PFSK-1 (cell line): ENCODE measurements around the gene FOXN3.

Experiments used
- FOXP2 ChIP-seq: optimal IDR thresholded peaks from 2 replicates; pipeline ENCODE3; 2011; ENCODE audit warnings: borderline replicate concordance, control low read depth, inconsistent platforms; ENCODE audit not compliant: insufficient read depth; ENCODE audit errors: extremely low read length, extremely low read depth
- POLR2AphosphoS5 ChIP-seq: IDR thresholded peaks from 2 replicates; pipeline ENCODE4 v1.6.1; 2012; ENCODE audit warnings: low read depth, mild to moderate bottlenecking, control low read depth, low read length, moderate library complexity
- REST ChIP-seq, 2 experiments: IDR thresholded peaks; 2 replicates each; pipeline versions ENCODE4 v1.6.1 to v1.8.0; 2011 to 2012; ENCODE audit warnings: low read depth in 2 of 2, low read length in 2 of 2, control low read depth in 1 of 2, inconsistent platforms in 1 of 2, mild to moderate bottlenecking in 1 of 2, moderate library complexity in 1 of 2; ENCODE audit not compliant: insufficient read depth in 1 of 2
- SIN3A ChIP-seq: IDR thresholded peaks from 2 replicates; pipeline ENCODE4 v1.6.1; 2012; ENCODE audit warnings: mild to moderate bottlenecking, low read length, moderate library complexity, borderline replicate concordance; ENCODE audit not compliant: insufficient read depth
- TAF1 ChIP-seq: IDR thresholded peaks from 2 replicates; pipeline ENCODE4 v1.6.1; 2012; ENCODE audit warnings: low read length, control low read depth, borderline replicate concordance; ENCODE audit not compliant: insufficient read depth

Gene FOXN3

DNA sequence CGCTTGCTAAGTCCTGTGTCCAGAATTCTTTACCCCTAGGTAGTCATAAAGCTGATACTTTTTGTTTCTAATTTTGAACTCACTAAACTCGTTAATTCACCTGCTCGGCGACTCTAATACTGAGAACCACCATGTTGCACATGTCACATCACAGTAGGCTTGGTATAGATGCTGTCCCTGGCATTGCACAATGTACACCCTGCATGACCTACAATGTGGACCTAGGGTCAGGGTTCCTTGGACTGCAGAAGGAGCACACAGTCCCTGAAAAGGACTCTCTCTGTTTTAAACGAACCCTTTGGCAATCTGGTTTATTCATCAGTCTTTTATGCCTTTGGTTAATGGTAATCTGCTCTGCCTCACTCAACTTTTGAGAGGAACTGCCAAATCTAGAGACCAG lies 272.4 kb downstream of the FOXN3 start:
- TF ChIP-seq POLR2AphosphoS5 = no peak
- no peak for TF ChIP-seq FOXP2
- no peak for TF ChIP-seq TAF1
- no peak for TF ChIP-seq SIN3A
- no peak for TF ChIP-seq REST (IDR thresholded peaks at IDR 0.05; ENCODE audit: insufficient read depth in 1 of 2, low read depth in 2 of 2, low read length in 2 of 2)

DNA sequence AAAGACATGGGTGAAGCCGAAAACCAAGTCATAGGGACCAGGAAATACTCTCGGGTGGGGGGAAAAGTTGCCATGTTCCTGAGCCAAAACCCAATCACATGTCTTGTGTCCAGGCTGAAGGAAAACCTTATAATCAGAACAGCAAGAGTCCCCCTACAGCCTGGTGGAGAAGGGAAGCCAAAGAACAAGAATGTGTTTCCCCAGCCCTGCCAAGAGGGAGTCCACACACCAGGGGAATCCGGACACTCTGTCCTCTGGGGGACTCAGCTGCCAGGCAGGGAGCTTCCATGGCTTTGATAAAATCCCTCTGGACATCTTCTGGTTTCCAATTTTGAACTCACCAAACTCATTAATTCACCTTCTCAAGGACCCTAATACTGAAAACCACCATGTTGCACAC lies 273.0 kb downstream of the FOXN3 start:
- TF ChIP-seq TAF1 = no peak
- no peak for TF ChIP-seq REST (IDR thresholded peaks at IDR 0.05; ENCODE audit: insufficient read depth in 1 of 2, low read depth in 2 of 2, low read length in 2 of 2)
- TF ChIP-seq SIN3A = no peak
- no peak for TF ChIP-seq FOXP2
- no peak for TF ChIP-seq POLR2AphosphoS5

- TF ChIP-seq REST (IDR thresholded peaks at IDR 0.05; ENCODE audit: insufficient read depth in 1 of 2, low read depth in 2 of 2, low read length in 2 of 2) = no peak
- no peak for TF ChIP-seq FOXP2
- TF ChIP-seq SIN3A = no peak
- TF ChIP-seq TAF1 = no peak
- no peak for TF ChIP-seq POLR2AphosphoS5
Measured at GRCh38 chr14:89143595-89143994, 273.4 kb downstream of the FOXN3 start.

GRCh38 chr14:89142366-89142765 lies 274.7 kb downstream of the FOXN3 start:
- no peak for TF ChIP-seq FOXP2
- TF ChIP-seq REST (IDR thresholded peaks at IDR 0.05; ENCODE audit: insufficient read depth in 1 of 2, low read depth in 2 of 2, low read length in 2 of 2) = no peak
- TF ChIP-seq POLR2AphosphoS5 = no peak
- TF ChIP-seq SIN3A = no peak
- no peak for TF ChIP-seq TAF1

- TF ChIP-seq TAF1 = no peak
Measured at GRCh38 chr14:89141862-89142261, 275.2 kb downstream of the FOXN3 start.

DNA sequence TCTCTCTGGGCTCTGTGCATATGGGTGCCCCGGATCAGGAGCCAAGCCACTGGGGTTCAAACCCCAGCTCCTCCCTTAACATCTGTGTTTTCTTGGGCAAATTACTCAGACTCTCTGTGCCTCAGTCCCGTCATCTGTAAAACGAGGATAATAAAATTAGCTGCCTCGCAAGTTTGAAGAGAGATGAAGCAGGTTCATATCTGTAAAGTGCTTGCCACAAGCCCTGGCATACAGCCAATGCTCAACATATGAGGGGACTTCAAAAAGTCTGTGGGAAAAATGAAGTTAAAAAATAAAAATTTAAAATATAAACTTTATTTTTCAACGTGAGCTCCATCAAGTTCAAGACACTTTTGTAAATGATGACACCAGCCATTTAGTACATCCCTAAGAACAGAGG lies 276.7 kb downstream of the FOXN3 start:
- TF ChIP-seq POLR2AphosphoS5 (no peak), SIN3A (no peak), TAF1 (no peak), REST (IDR thresholded peaks at IDR 0.05; ENCODE audit: insufficient read depth in 1 of 2, low read depth in 2 of 2, low read length in 2 of 2) (no peak), FOXP2 (no peak)
